ENCODE measurements around the gene TMEM243. TPM values are rescaled to one million over a fixed set of nuclear protein-coding genes. Genes with fewer than 3 reads are reported as not detected.

The TMEM243 gene
- total RNA-seq, 4 donors from 2014 or later = 122 to 142 (median 133) TPM

GRCh38 chr7:87217983-87218653, 1.4 kb downstream of the TMEM243 start:
- intact Hi-C loops (cut with DNase I) = no loop called here
- 47 to 55% methylated on average over 9 of the region's 9 CpGs for WGBS, 2 donors
- Histone ChIP-seq H3K36me3 (no peaks in the 10 kb centered on the region), H3K27ac (peak overlapping the region; percentile 59 to 99 (median 97)), H3K27me3 (no peaks in the 10 kb centered on the region), H3K9me3 (no peaks in the 10 kb centered on the region), H3K4me3 (replicated peaks in 1 of 3) (peak overlapping the region in 1 of 3 donors; percentile 78), H3K4me1 (peaks cover 35 to 45% of the 10 kb centered on the region in 2 donors)
- no peak for TF ChIP-seq POLR2A (IDR thresholded peaks at IDR 0.05)
- TF ChIP-seq, protein P1, sequence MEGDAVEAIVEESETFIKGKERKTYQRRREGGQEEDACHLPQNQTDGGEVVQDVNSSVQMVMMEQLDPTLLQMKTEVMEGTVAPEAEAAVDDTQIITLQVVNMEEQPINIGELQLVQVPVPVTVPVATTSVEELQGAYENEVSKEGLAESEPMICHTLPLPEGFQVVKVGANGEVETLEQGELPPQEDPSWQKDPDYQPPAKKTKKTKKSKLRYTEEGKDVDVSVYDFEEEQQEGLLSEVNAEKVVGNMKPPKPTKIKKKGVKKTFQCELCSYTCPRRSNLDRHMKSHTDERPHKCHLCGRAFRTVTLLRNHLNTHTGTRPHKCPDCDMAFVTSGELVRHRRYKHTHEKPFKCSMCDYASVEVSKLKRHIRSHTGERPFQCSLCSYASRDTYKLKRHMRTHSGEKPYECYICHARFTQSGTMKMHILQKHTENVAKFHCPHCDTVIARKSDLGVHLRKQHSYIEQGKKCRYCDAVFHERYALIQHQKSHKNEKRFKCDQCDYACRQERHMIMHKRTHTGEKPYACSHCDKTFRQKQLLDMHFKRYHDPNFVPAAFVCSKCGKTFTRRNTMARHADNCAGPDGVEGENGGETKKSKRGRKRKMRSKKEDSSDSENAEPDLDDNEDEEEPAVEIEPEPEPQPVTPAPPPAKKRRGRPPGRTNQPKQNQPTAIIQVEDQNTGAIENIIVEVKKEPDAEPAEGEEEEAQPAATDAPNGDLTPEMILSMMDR (IDR thresholded peaks at IDR 0.05) = no peak
- DNase-seq = peak in 1 of 2 donors; percentile 15

GRCh38 chr7:87216701-87217508, 2.6 kb downstream of the TMEM243 start:
- peak in 1 of 2 donors; percentile 16 for DNase-seq
- TF ChIP-seq, protein P1 (IDR thresholded peaks at IDR 0.05) = no peak
- no peak for TF ChIP-seq POLR2A (IDR thresholded peaks at IDR 0.05)
- peak overlapping the region; percentile 59 to 99 (median 97) for H3K27ac ChIP-seq
- 11 to 15% methylated on average over 5 of the region's 5 CpGs for WGBS, 2 donors
- peaks cover 47 to 57% of the 10 kb centered on the region in 2 donors for H3K4me1 ChIP-seq
- H3K36me3 ChIP-seq = no peaks in the 10 kb centered on the region
- intact Hi-C loops (cut with DNase I) = no loop called here
- H3K9me3 ChIP-seq = no peaks in the 10 kb centered on the region
- H3K27me3 ChIP-seq = no peaks in the 10 kb centered on the region
- H3K4me3 ChIP-seq (replicated peaks in 1 of 3) = peak overlapping the region in 1 of 3 donors; percentile 0

- intact Hi-C loops (cut with DNase I) = no loop called here
- no peaks in the 10 kb centered on the region for H3K27me3 ChIP-seq
- WGBS, 2 donors = 95 to 97% methylated on average over 3 of the region's 3 CpGs
- H3K4me1 ChIP-seq = peaks cover 49 to 69% of the 10 kb centered on the region in 2 donors
- no peak overlapping the region for H3K4me3 ChIP-seq (replicated peaks in 1 of 3)
- no peak for DNase-seq
- peak overlapping the region in 1 of 3 donors; percentile 7 for H3K27ac ChIP-seq
- no peaks in the 10 kb centered on the region for H3K36me3 ChIP-seq
- no peaks in the 10 kb centered on the region for H3K9me3 ChIP-seq
- no peak for TF ChIP-seq POLR2A (IDR thresholded peaks at IDR 0.05)
- TF ChIP-seq, protein P1 (IDR thresholded peaks at IDR 0.05) = no peak
These were observed 4.5 kb downstream of the TMEM243 start for GRCh38 chr7:87215046-87215445.

DNA sequence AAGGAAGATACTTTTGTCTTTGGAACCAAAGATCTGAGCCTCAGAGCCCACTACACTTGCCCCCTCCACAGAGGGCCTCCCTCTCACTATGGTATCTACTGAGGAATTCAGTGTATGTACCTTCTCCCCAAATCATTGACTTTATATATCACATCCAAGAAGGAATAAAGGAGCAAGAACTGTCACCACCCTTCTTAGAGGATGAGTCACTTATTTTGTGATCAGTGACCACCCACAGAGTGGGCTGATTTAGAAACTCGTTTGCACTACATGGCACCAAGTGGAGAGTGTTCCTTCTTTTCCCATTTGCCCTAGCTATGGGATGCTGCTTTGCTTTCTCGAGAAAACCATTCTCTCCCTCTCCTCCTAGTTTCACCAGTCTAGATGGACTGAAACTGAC, 5.7 kb downstream of the TMEM243 start:
- intact Hi-C loops (cut with DNase I) = no loop called here
- no peak for DNase-seq
- Histone ChIP-seq H3K9me3 (no peaks in the 10 kb centered on the region), H3K4me3 (replicated peaks in 1 of 3) (no peak overlapping the region), H3K27me3 (no peaks in the 10 kb centered on the region), H3K36me3 (no peaks in the 10 kb centered on the region), H3K27ac (peak overlapping the region in 2 of 3 donors; percentile 12 to 56), H3K4me1 (peaks cover 49 to 69% of the 10 kb centered on the region in 2 donors)
- TF ChIP-seq POLR2A (IDR thresholded peaks at IDR 0.05) = no peak
- TF ChIP-seq, protein P1 (IDR thresholded peaks at IDR 0.05) = no peak
- WGBS, 2 donors = 53 to 64% methylated on average over 2 of the region's 2 CpGs

GRCh38 chr7:87213252-87213651, 6.3 kb downstream of the TMEM243 start:
- TF ChIP-seq POLR2A (IDR thresholded peaks at IDR 0.05) = no peak
- TF ChIP-seq, protein P1 (IDR thresholded peaks at IDR 0.05) = no peak
- WGBS, 2 donors = 94 to 97% methylated on average over 1 of the region's 1 CpG
- no peaks in the 10 kb centered on the region for H3K9me3 ChIP-seq
- H3K4me3 ChIP-seq (replicated peaks in 1 of 3) = no peak overlapping the region
- no peaks in the 10 kb centered on the region for H3K36me3 ChIP-seq
- no peak for DNase-seq
- H3K27me3 ChIP-seq = no peaks in the 10 kb centered on the region
- H3K27ac ChIP-seq = peak overlapping the region in 2 of 3 donors; percentile 19 to 40
- peaks cover 49 to 69% of the 10 kb centered on the region in 2 donors for H3K4me1 ChIP-seq
- intact Hi-C loops (cut with DNase I) = no loop called here

All from thyroid gland (tissue), 4 donors.